NOMO-1 treated with DMSO at 0.1 percent for 48 hours (cell line): Measurements from ENCODE around the gene NFATC3.
"Not testable (repeated sequence)": the region's sequence is repeated elsewhere in the genome, so short reads cannot be mapped to it uniquely, and the experiment has no call there.

Experiments used
- DNase-seq: peaks from one replicate; lab custom pipeline; 2025; ENCODE audit not compliant: unreplicated experiment; lab: John Stamatoyannopoulos, UW

Gene NFATC3

GRCh38 chr16:68115851-68116250 lies 30.7 kb downstream of the NFATC3 start:
- DNase-seq, result no peak

- DNase-seq, result peak; percentile 34
Observed at GRCh38 chr16:68116256-68116867, 31.2 kb downstream of the NFATC3 start.

- peak; percentile 11 for DNase-seq
Observed at GRCh38 chr16:68117884-68118283, 32.7 kb downstream of the NFATC3 start.

- DNase-seq, result not testable (repeated sequence)
Observed at GRCh38 chr16:68118954-68119353, 33.8 kb downstream of the NFATC3 start.

GRCh38 chr16:68120496-68120895 lies 35.3 kb downstream of the NFATC3 start:
- not testable (repeated sequence) for DNase-seq

GRCh38 chr16:68126395-68126794 lies 41.2 kb downstream of the NFATC3 start:
- no peak for DNase-seq

GRCh38 chr16:68128577-68129305 lies 43.6 kb downstream of the NFATC3 start:
- no peak for DNase-seq

GRCh38 chr16:68130520-68130919 lies 45.4 kb downstream of the NFATC3 start:
- no peak for DNase-seq

- peak; percentile 7 for DNase-seq
Observed at GRCh38 chr16:68131813-68132706, 46.9 kb downstream of the NFATC3 start.

- not testable (repeated sequence) for DNase-seq
Observed at GRCh38 chr16:68133000-68133399, 47.8 kb downstream of the NFATC3 start.

GRCh38 chr16:68134644-68135043 lies 49.5 kb downstream of the NFATC3 start:
- no peak for DNase-seq

- no peak for DNase-seq
Observed at GRCh38 chr16:68136515-68136914, 51.3 kb downstream of the NFATC3 start.

- no peak for DNase-seq
Observed at GRCh38 chr16:68144008-68144407, 58.8 kb downstream of the NFATC3 start.

GRCh38 chr16:68146585-68146984 lies 61.4 kb downstream of the NFATC3 start:
- DNase-seq, result no peak

GRCh38 chr16:68147444-68147843 lies 62.3 kb downstream of the NFATC3 start:
- peak; percentile 10 for DNase-seq

GRCh38 chr16:68149596-68149995 lies 64.4 kb downstream of the NFATC3 start:
- DNase-seq, result no peak

GRCh38 chr16:68155425-68155824 lies 70.3 kb downstream of the NFATC3 start:
- DNase-seq, result no peak

- DNase-seq, result no peak
Observed at GRCh38 chr16:68162413-68162812, 77.2 kb downstream of the NFATC3 start.

- not testable (repeated sequence) for DNase-seq
Observed at GRCh38 chr16:68163275-68163674, 78.1 kb downstream of the NFATC3 start.

GRCh38 chr16:68166264-68166663 lies 81.1 kb downstream of the NFATC3 start:
- DNase-seq, result no peak

- no peak for DNase-seq
Observed at GRCh38 chr16:68179196-68179795, 94.1 kb downstream of the NFATC3 start.
